C4-2B (cell line): ENCODE measurements around the gene PAK5.

Source experiments
- ZFX ChIP-seq: fragments of 450-650 bp; IDR thresholded peaks from 2 replicates; pipeline ENCODE4 v1.6.1; 2017
- TF ChIP-seq, protein P1 (sequence below): fragments of 450-650 bp; conservative IDR thresholded peaks from 2 replicates; pipeline ENCODE4 v1.5.1; 2017; ENCODE audit warnings: mild to moderate bottlenecking

GRCh38 chr20:9591080-9591479, 247.8 kb downstream of the PAK5 start:
- TF ChIP-seq, protein P1, sequence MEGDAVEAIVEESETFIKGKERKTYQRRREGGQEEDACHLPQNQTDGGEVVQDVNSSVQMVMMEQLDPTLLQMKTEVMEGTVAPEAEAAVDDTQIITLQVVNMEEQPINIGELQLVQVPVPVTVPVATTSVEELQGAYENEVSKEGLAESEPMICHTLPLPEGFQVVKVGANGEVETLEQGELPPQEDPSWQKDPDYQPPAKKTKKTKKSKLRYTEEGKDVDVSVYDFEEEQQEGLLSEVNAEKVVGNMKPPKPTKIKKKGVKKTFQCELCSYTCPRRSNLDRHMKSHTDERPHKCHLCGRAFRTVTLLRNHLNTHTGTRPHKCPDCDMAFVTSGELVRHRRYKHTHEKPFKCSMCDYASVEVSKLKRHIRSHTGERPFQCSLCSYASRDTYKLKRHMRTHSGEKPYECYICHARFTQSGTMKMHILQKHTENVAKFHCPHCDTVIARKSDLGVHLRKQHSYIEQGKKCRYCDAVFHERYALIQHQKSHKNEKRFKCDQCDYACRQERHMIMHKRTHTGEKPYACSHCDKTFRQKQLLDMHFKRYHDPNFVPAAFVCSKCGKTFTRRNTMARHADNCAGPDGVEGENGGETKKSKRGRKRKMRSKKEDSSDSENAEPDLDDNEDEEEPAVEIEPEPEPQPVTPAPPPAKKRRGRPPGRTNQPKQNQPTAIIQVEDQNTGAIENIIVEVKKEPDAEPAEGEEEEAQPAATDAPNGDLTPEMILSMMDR = no peak
- no peak for TF ChIP-seq ZFX
